DND-41 (cell line): ENCODE data around the gene MARK4.

Experiments
- ATAC-seq: fragments of 200-7000 bp; cut with Tn5 transposase; 3 replicates; pipeline ENCODE4 v1.9.1; 2021; ENCODE audit warnings: low read depth; ENCODE audit not compliant: insufficient read depth
- DNase-seq: peaks from one replicate; pipeline ENCODE4 v3.0.0-alpha.2; 2020
- H2AFZ ChIP-seq: 2 replicates; pipeline ENCODE4 v1.6.0; 2012; ENCODE audit warnings: low read depth, low read length
- H3K27ac ChIP-seq: 2 replicates; pipeline ENCODE4 v1.5.1; 2012; ENCODE audit warnings: low read length, inconsistent platforms
- H3K27me3 ChIP-seq: fragments of 200-600 bp; sonication (generic); 2 replicates; pipeline ENCODE4 v1.6.0; 2012; ENCODE audit warnings: low read length, mild to moderate bottlenecking, inconsistent platforms; ENCODE audit not compliant: insufficient read depth, poor library complexity
- H3K36me3 ChIP-seq: 2 replicates; pipeline ENCODE4 v1.5.1; 2012; ENCODE audit warnings: low read length, inconsistent platforms; ENCODE audit not compliant: insufficient read depth
- H3K4me1 ChIP-seq: 2 replicates; pipeline ENCODE4 v1.5.1; 2012; ENCODE audit warnings: mild to moderate bottlenecking, low read length; ENCODE audit not compliant: insufficient read depth
- H3K4me2 ChIP-seq: 2 replicates; pipeline ENCODE4 v1.6.0; 2012; ENCODE audit warnings: mild to moderate bottlenecking, moderate library complexity, low read length, inconsistent platforms; ENCODE audit not compliant: insufficient read depth
- H3K4me3 ChIP-seq, 2 experiments: fragments of 200-600 bp in 1 of 2; shearing (Covaris generic) in 1 of 2; 2 replicates each; pipeline ENCODE4 v1.5.1; 2012 to 2016; ENCODE audit warnings: inconsistent platforms in 2 of 2, low read length in 2 of 2, mild to moderate bottlenecking in 2 of 2, low read depth in 1 of 2, moderate library complexity in 1 of 2
- H3K79me2 ChIP-seq: 2 replicates; pipeline ENCODE4 v1.6.0; 2012; ENCODE audit warnings: low read length, inconsistent platforms; ENCODE audit not compliant: insufficient read depth
- H3K9ac ChIP-seq: 2 replicates; pipeline ENCODE4 v1.6.0; 2012; ENCODE audit warnings: low read depth, mild to moderate bottlenecking, inconsistent platforms, low read length, moderate library complexity
- H3K9me3 ChIP-seq: 2 replicates; pipeline ENCODE4 v1.5.1; 2012; ENCODE audit warnings: low read length, moderate library complexity, mild to moderate bottlenecking, inconsistent platforms; ENCODE audit not compliant: insufficient read depth, severe bottlenecking
- H4K20me1 ChIP-seq: 2 replicates; pipeline ENCODE4 v1.6.0; 2012; ENCODE audit warnings: low read length; ENCODE audit not compliant: insufficient read depth
- CTCF ChIP-seq: IDR thresholded peaks from 2 replicates; pipeline ENCODE4 v1.5.1; 2012; ENCODE audit warnings: borderline replicate concordance, low read length, moderate library complexity, mild to moderate bottlenecking; ENCODE audit not compliant: poor library complexity, severe bottlenecking; ENCODE audit errors: extremely low read depth
- EZH2 ChIP-seq: IDR thresholded peaks from 3 replicates; pipeline ENCODE4 v1.6.1; 2012; ENCODE audit warnings: borderline replicate concordance, low read depth, mild to moderate bottlenecking, moderate library complexity, low read length, inconsistent platforms; ENCODE audit not compliant: severe bottlenecking

Gene MARK4

GRCh38 chr19:45216667-45217066 lies 34.4 kb upstream of the MARK4 start:
- no peak overlapping the region for H3K9ac ChIP-seq
- no peak overlapping the region for H2AFZ ChIP-seq
- H3K4me3 ChIP-seq, result no peak overlapping the region
- no peaks in the 10 kb centered on the region for H3K79me2 ChIP-seq
- no peak overlapping the region for H3K4me2 ChIP-seq
- no peak overlapping the region for H3K27ac ChIP-seq
- no peaks in the 10 kb centered on the region for H3K9me3 ChIP-seq
- H3K27me3 ChIP-seq, result peaks cover 7% of the 10 kb centered on the region
- H3K36me3 ChIP-seq, result no peaks in the 10 kb centered on the region
- H3K4me1 ChIP-seq, result no peaks in the 10 kb centered on the region
- H4K20me1 ChIP-seq, result no peaks in the 10 kb centered on the region
- DNase-seq (no peak), ATAC-seq (no peak)
- TF ChIP-seq EZH2, result no peak
- no peak for TF ChIP-seq CTCF

GRCh38 chr19:45217193-45217956 lies 33.7 kb upstream of the MARK4 start:
- Histone ChIP-seq H3K9ac (no peak overlapping the region), H3K79me2 (no peaks in the 10 kb centered on the region), H4K20me1 (no peaks in the 10 kb centered on the region), H3K4me2 (no peak overlapping the region), H3K27me3 (peaks cover 3% of the 10 kb centered on the region), H3K4me1 (no peaks in the 10 kb centered on the region), H2AFZ (no peak overlapping the region), H3K36me3 (no peaks in the 10 kb centered on the region), H3K9me3 (no peaks in the 10 kb centered on the region), H3K4me3 (no peak overlapping the region), H3K27ac (no peak overlapping the region)
- DNase-seq (no peak), ATAC-seq (no peak)
- TF ChIP-seq CTCF, result no peak
- TF ChIP-seq EZH2, result no peak

- Histone ChIP-seq H3K36me3 (no peaks in the 10 kb centered on the region), H3K9me3 (no peaks in the 10 kb centered on the region), H3K4me3 (no peak overlapping the region), H2AFZ (no peak overlapping the region), H3K4me1 (no peaks in the 10 kb centered on the region), H3K27me3 (peaks cover 3% of the 10 kb centered on the region), H3K79me2 (no peaks in the 10 kb centered on the region), H3K27ac (no peak overlapping the region), H3K4me2 (no peak overlapping the region), H4K20me1 (no peaks in the 10 kb centered on the region), H3K9ac (no peak overlapping the region)
- TF ChIP-seq CTCF, result no peak
- no peak for TF ChIP-seq EZH2
- ATAC-seq (no peak), DNase-seq (no peak)
Measured at GRCh38 chr19:45217957-45218334, 33.1 kb upstream of the MARK4 start.

GRCh38 chr19:45218426-45218825 lies 32.6 kb upstream of the MARK4 start:
- Histone ChIP-seq H3K4me2 (no peak overlapping the region), H2AFZ (no peak overlapping the region), H3K36me3 (no peaks in the 10 kb centered on the region), H3K79me2 (no peaks in the 10 kb centered on the region), H3K9ac (no peak overlapping the region), H3K4me1 (no peaks in the 10 kb centered on the region), H4K20me1 (no peaks in the 10 kb centered on the region), H3K4me3 (no peak overlapping the region), H3K9me3 (no peaks in the 10 kb centered on the region), H3K27me3 (peaks cover 3% of the 10 kb centered on the region), H3K27ac (no peak overlapping the region)
- TF ChIP-seq CTCF (no peak), EZH2 (no peak)
- no peak for ATAC-seq
- DNase-seq, result no peak
